ENCODE measurements around the gene PTPRD. TPM values are rescaled to one million over a fixed set of nuclear protein-coding genes. Genes with fewer than 3 reads are reported as not detected.

Gene PTPRD
- total RNA-seq, 1 donor from 2014 or later, result 136 TPM

DNA sequence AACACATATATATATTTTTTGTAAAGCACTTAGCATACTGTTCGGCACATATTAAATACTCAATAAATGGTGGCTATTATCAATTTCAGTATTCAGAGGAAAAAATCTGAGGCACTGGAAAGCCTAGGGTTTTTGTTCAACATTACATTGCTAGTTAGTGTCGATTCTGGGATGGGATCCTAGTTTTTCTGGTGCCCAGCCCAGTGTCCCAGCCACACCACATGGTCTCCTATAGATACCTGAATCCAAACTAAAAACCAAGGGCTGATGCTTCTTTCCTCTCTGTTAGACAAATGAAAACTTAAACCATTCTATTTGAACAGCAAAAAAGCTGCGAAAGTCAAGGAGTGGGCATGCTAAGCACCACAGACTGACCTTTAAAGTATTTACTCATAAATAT is 2002.5 kb downstream of the PTPRD start:
- H2AFZ ChIP-seq (replicated peaks), result no peak overlapping the region
- H3F3A ChIP-seq (ENCODE audit: low read depth), result peaks cover 15% of the 10 kb centered on the region
- H3K4me1 ChIP-seq, result peaks cover 38% of the 10 kb centered on the region
- H3K9me3 Mint-ChIP-seq, result no peaks in the 10 kb centered on the region
- H3K4me3 ChIP-seq, result no peak overlapping the region
- no peaks in the 10 kb centered on the region for H3K27me3 Mint-ChIP-seq (ENCODE audit: insufficient read depth, low read depth)
- no peak overlapping the region for H3K27ac Mint-ChIP-seq
- H3K4me2 ChIP-seq, result no peak overlapping the region
- no peak overlapping the region for H3K27ac ChIP-seq
- H3K79me2 ChIP-seq (ENCODE audit: low read depth), result no peaks in the 10 kb centered on the region
- DNase-seq (ENCODE audit: low spot score), result no peak
- H3K36me3 ChIP-seq, result no peaks in the 10 kb centered on the region
- H3K36me3 Mint-ChIP-seq, result peaks cover 13% of the 10 kb centered on the region
- TF ChIP-seq EZH2 (IDR thresholded peaks at IDR 0.05), result no peak
- TF ChIP-seq, protein P1, sequence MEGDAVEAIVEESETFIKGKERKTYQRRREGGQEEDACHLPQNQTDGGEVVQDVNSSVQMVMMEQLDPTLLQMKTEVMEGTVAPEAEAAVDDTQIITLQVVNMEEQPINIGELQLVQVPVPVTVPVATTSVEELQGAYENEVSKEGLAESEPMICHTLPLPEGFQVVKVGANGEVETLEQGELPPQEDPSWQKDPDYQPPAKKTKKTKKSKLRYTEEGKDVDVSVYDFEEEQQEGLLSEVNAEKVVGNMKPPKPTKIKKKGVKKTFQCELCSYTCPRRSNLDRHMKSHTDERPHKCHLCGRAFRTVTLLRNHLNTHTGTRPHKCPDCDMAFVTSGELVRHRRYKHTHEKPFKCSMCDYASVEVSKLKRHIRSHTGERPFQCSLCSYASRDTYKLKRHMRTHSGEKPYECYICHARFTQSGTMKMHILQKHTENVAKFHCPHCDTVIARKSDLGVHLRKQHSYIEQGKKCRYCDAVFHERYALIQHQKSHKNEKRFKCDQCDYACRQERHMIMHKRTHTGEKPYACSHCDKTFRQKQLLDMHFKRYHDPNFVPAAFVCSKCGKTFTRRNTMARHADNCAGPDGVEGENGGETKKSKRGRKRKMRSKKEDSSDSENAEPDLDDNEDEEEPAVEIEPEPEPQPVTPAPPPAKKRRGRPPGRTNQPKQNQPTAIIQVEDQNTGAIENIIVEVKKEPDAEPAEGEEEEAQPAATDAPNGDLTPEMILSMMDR (IDR thresholded peaks at IDR 0.05), result no peak
- TF ChIP-seq EZH2phosphoT487 (IDR thresholded peaks at IDR 0.05), result no peak
- H4K20me1 ChIP-seq (ENCODE audit: low read depth), result no peaks in the 10 kb centered on the region
- H3K9me3 ChIP-seq (ENCODE audit: low read depth), result no peaks in the 10 kb centered on the region
- H3K4me1 Mint-ChIP-seq, result peaks cover 16% of the 10 kb centered on the region
- H3K9ac ChIP-seq, result no peak overlapping the region
- H3K4me3 Mint-ChIP-seq, result no peak overlapping the region
- H3K27me3 ChIP-seq, result no peaks in the 10 kb centered on the region

DNA sequence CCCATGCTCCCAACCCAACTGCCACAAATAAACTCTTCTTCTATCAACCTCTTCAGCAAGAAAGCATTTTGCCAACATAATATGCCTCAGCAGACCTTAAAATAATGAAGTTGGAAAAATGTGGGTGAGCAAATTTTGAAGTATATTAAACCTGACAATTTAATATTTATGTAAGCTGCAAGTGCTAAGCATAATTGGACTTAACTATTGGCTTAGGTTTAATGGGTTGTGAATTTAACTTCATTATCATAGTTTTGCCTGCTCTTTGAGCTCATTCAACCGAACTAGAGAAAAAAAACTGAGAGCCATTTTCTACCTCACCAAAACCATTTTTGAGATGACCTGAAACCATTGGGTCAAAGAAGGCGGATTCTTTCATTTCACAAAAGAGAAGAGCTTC is 2007.7 kb downstream of the PTPRD start:
- no peak overlapping the region for H3K9ac ChIP-seq
- H3K4me3 ChIP-seq, result no peak overlapping the region
- no peak for DNase-seq (ENCODE audit: low spot score)
- Mint-ChIP-seq H3K27ac (no peak overlapping the region), H3K4me1 (no peaks in the 10 kb centered on the region), H3K9me3 (no peaks in the 10 kb centered on the region), H3K4me3 (no peak overlapping the region), H3K27me3 (ENCODE audit: insufficient read depth, low read depth) (no peaks in the 10 kb centered on the region), H3K36me3 (peaks cover 13% of the 10 kb centered on the region)
- peaks cover 16% of the 10 kb centered on the region for H3K4me1 ChIP-seq
- H3K27ac ChIP-seq, result no peak overlapping the region
- no peaks in the 10 kb centered on the region for H4K20me1 ChIP-seq (ENCODE audit: low read depth)
- no peaks in the 10 kb centered on the region for H3K36me3 ChIP-seq
- H3K4me2 ChIP-seq, result no peak overlapping the region
- no peak overlapping the region for H2AFZ ChIP-seq (replicated peaks)
- TF ChIP-seq, protein P1 (IDR thresholded peaks at IDR 0.05), result no peak
- TF ChIP-seq EZH2phosphoT487 (IDR thresholded peaks at IDR 0.05) (no peak), EZH2 (IDR thresholded peaks at IDR 0.05) (no peak)
- no peaks in the 10 kb centered on the region for H3F3A ChIP-seq (ENCODE audit: low read depth)
- no peaks in the 10 kb centered on the region for H3K9me3 ChIP-seq (ENCODE audit: low read depth)
- H3K79me2 ChIP-seq (ENCODE audit: low read depth), result no peaks in the 10 kb centered on the region
- H3K27me3 ChIP-seq, result no peaks in the 10 kb centered on the region

- H3F3A ChIP-seq (ENCODE audit: low read depth), result no peaks in the 10 kb centered on the region
- no peak overlapping the region for H3K4me3 Mint-ChIP-seq
- H3K27me3 Mint-ChIP-seq (ENCODE audit: insufficient read depth, low read depth), result peaks cover 2% of the 10 kb centered on the region
- H3K9me3 Mint-ChIP-seq, result peaks cover under 1% of the 10 kb centered on the region
- TF ChIP-seq EZH2 (IDR thresholded peaks at IDR 0.05) (no peak), EZH2phosphoT487 (IDR thresholded peaks at IDR 0.05) (no peak)
- TF ChIP-seq, protein P1 (IDR thresholded peaks at IDR 0.05), result no peak
- no peaks in the 10 kb centered on the region for H3K79me2 ChIP-seq (ENCODE audit: low read depth)
- H3K9ac ChIP-seq, result no peak overlapping the region
- no peak overlapping the region for H3K4me2 ChIP-seq
- H3K4me1 Mint-ChIP-seq, result no peaks in the 10 kb centered on the region
- H3K27ac Mint-ChIP-seq, result no peak overlapping the region
- H2AFZ ChIP-seq (replicated peaks), result no peak overlapping the region
- DNase-seq (ENCODE audit: low spot score), result no peak
- no peak overlapping the region for H3K27ac ChIP-seq
- peaks cover 16% of the 10 kb centered on the region for H3K4me1 ChIP-seq
- H3K9me3 ChIP-seq (ENCODE audit: low read depth), result no peaks in the 10 kb centered on the region
- no peaks in the 10 kb centered on the region for H4K20me1 ChIP-seq (ENCODE audit: low read depth)
- peaks cover 12% of the 10 kb centered on the region for H3K36me3 Mint-ChIP-seq
- H3K36me3 ChIP-seq, result no peaks in the 10 kb centered on the region
- no peak overlapping the region for H3K4me3 ChIP-seq
- no peaks in the 10 kb centered on the region for H3K27me3 ChIP-seq
These were observed 2008.6 kb downstream of the PTPRD start for GRCh38 chr9:8604201-8604600.

All from neural progenitor cell (in vitro differentiated cells).